Activated T-helper 1 cell treated with anti-CD3 and anti-CD28 coated beads, Interleukin-2, amount 50 U/mL, for 16 hours (primary cell): ENCODE data around the gene IDI1.
"Not testable (repeated sequence)": the region's sequence is repeated elsewhere in the genome, so short reads cannot be mapped to it uniquely, and the experiment has no call there.

ENCODE experiments used
- DNase-seq, 2 donors: peaks; one replicate each; pipeline ENCODE4 v3.0.0-alpha.2; 2020; ENCODE audit warnings: low read depth in 1 of 2, low spot score in 1 of 2

Gene IDI1

GRCh38 chr10:1036341-1036791 lies 12.6 kb downstream of the IDI1 start:
- DNase-seq: no peak

GRCh38 chr10:1035201-1035600 lies 13.7 kb downstream of the IDI1 start:
- no peak for DNase-seq

- DNase-seq: no peak
These were observed 14.2 kb downstream of the IDI1 start for GRCh38 chr10:1034758-1035157.

- no peak for DNase-seq
These were observed 15.3 kb downstream of the IDI1 start for GRCh38 chr10:1033601-1034000.

GRCh38 chr10:1029838-1030237 lies 19.1 kb downstream of the IDI1 start:
- DNase-seq: no peak

GRCh38 chr10:1026578-1026977 lies 22.3 kb downstream of the IDI1 start:
- DNase-seq: no peak

- no peak for DNase-seq
These were observed 23.2 kb downstream of the IDI1 start, which contains the start of gene IDI2 for GRCh38 chr10:1025683-1026082. TSS of gene IDI2 (minus strand) at chr10:1025859. CDS start at chr10:1024723, 1,136 bp downstream.

- no peak for DNase-seq
These were observed 24.8 kb downstream of the IDI1 start for GRCh38 chr10:1024103-1024502.

- DNase-seq: no peak
These were observed 26.5 kb downstream of the IDI1 start for GRCh38 chr10:1022413-1022812.

- no peak for DNase-seq
These were observed 28.0 kb downstream of the IDI1 start for GRCh38 chr10:1020958-1021357.

GRCh38 chr10:1020460-1020859 lies 28.5 kb downstream of the IDI1 start:
- DNase-seq: no peak

GRCh38 chr10:1019362-1019761 lies 29.6 kb downstream of the IDI1 start:
- DNase-seq: no peak

- no peak for DNase-seq
These were observed 33.2 kb downstream of the IDI1 start for GRCh38 chr10:1015688-1016087.

GRCh38 chr10:1011696-1012095 lies 37.2 kb downstream of the IDI1 start:
- no peak for DNase-seq

GRCh38 chr10:1010703-1011102 lies 38.2 kb downstream of the IDI1 start:
- DNase-seq: no peak

GRCh38 chr10:1009947-1010346 lies 39.0 kb downstream of the IDI1 start:
- DNase-seq: not testable (repeated sequence)

GRCh38 chr10:1009071-1009494 lies 39.8 kb downstream of the IDI1 start:
- DNase-seq: no peak

- no peak for DNase-seq
These were observed 41.3 kb downstream of the IDI1 start for GRCh38 chr10:1007583-1007982.

- DNase-seq: no peak
These were observed 42.3 kb downstream of the IDI1 start for GRCh38 chr10:1006573-1006972.

GRCh38 chr10:1003884-1004670 lies 44.8 kb downstream of the IDI1 start:
- DNase-seq: no peak

- no peak for DNase-seq
These were observed 46.4 kb downstream of the IDI1 start for GRCh38 chr10:1002425-1003006.

GRCh38 chr10:997266-998022 lies 51.5 kb downstream of the IDI1 start:
- DNase-seq: no peak
